Stimulated activated CD4-positive, alpha-beta T cell treated with anti-CD3 and anti-CD28 coated beads, Interleukin-4, amount 100 ng/mL, for 48 hours (primary cell): ENCODE results near the gene IQCB1.
"Not testable (repeated sequence)": the region's sequence is repeated elsewhere in the genome, so short reads cannot be mapped to it uniquely, and the experiment has no call there.

Experiments used
- DNase-seq, 2 donors: peaks; one replicate each; pipeline ENCODE4 v3.0.0-alpha.2; 2020; ENCODE audit warnings: low read depth in 2 of 2

The IQCB1 gene

DNA sequence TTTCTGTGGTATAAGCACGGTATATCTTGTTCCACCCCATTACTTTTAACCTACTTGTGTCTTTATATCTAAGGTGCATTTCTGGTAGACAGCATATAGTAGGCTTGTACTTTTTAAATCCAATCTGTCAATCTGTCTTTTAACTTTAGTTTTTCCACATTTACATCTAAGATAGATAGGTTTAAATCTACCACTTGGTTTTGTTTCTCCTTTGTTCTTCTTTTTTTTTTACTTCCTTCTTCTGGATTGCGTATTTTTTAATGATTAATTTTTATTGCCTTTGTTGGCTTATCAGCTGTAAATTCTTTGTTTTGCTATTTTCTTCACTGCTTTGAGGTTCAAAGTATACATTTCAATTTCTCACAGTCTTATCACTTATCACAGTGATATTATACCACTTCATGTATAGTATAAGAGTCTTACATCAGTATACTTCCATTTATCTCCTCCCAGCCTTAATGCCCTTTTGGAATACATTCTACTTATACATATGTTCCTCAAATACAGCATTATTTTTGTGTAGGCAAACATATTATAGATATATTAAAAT, 31.0 kb downstream of the IQCB1 start:
- DNase-seq = no peak

DNA sequence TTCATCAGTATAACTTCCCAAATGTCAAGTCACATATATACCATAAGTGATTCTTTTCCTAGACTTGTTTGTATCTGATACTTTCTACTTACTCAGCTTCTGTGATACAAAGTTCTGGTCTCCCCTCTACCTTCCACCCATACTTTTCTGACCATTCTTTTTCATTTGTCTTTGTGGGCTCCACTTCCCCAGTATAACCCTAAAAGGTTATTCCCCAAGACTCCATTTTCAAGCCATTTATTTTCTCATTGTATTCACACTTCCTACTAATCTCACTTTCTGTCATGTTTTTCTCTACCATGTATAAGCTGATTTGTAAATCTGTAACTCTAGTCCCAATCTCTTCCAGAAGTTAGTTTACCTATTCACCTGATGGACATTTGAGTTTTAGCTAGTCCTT, 34.0 kb downstream of the IQCB1 start:
- no peak for DNase-seq

GRCh38 chr3:121796970-121797369, 37.9 kb downstream of the IQCB1 start:
- DNase-seq = no peak

GRCh38 chr3:121794264-121794983, 40.4 kb downstream of the IQCB1 start:
- DNase-seq = no peak

DNA sequence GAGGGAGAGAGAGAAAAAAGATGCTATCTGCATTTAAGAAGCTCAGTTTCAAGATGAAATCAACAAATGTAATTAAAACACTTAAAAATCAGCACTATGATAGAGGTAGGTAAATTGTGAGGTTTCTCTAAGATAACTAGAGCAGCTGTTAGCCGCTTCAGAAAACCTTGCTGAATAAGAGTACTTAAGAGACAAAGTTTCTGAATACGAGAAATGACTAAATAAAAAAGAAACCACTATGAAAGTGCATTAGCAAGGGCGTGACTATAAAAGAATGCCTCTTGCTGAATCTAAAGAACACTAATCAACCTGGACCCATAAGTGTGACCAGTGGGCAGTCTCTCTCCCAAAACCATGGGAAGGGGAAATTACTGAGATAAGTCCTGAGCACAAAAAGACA, 41.8 kb downstream of the IQCB1 start:
- DNase-seq = no peak

- DNase-seq = no peak
Measured at GRCh38 chr3:121786485-121786884, 48.4 kb downstream of the IQCB1 start.

- not testable (repeated sequence) for DNase-seq
Measured at GRCh38 chr3:121782784-121783183, 52.1 kb downstream of the IQCB1 start.

- DNase-seq = no peak
Measured at GRCh38 chr3:121781611-121782010, 53.2 kb downstream of the IQCB1 start.

DNA sequence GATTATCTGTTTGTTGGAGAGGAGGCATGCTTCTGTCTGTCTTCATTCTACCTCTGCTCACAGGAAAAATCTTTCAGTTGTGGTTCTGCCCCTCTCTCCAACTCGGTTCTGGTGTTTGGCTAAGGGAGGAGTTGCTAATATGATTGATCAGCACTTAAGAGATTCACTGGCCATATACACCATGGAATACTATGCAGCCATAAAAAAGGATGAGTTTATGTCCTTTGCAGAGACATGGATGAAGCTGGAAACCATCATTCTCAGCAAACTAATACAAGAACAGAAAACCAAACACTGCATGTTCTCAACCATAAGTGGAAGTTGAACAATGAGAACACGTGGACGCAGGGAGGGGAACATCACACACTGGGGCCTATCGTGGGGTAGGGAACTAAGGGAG, 59.8 kb downstream of the IQCB1 start:
- DNase-seq = not testable (repeated sequence)

- no peak for DNase-seq
Measured at GRCh38 chr3:121769246-121769645, 65.6 kb downstream of the IQCB1 start.

GRCh38 chr3:121768452-121768851, 66.4 kb downstream of the IQCB1 start:
- no peak for DNase-seq

DNA sequence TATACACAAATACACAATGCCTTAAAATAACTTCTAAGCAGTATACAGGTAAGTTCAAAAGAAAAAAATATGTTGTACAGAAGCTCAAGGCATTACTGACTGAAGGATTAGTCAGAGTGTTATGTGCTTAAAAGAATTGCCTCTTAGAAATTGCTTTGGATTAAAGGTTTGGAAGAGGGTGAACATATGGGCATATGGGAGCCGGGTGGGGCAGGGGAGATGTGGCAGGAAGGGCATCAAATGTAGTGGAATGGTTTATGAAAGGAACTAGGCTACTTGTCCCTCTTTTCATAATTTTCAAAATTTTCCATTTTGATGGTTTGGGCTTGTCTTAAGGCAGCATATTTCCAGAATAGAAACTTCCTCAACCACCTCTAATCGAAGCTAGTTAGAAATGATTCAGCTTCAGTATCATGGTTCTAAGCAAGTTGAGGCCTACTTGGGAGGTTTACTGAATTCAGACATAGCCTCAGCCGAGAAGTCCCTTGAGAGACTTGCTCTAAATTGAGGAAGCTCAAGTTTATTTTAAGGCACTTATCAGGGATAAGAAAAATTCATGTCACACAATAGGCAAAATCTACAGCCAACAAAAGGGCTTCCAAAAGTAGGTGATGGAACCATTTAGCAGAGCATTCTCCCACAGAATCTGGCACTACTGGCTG, 75.2 kb downstream of the IQCB1 start:
- no peak for DNase-seq

GRCh38 chr3:121758727-121759450, 76.0 kb downstream of the IQCB1 start:
- no peak for DNase-seq

- DNase-seq = no peak
Measured at GRCh38 chr3:121757812-121758545, 76.9 kb downstream of the IQCB1 start.

- no peak for DNase-seq
Measured at GRCh38 chr3:121757087-121757811, 77.6 kb downstream of the IQCB1 start.

DNA sequence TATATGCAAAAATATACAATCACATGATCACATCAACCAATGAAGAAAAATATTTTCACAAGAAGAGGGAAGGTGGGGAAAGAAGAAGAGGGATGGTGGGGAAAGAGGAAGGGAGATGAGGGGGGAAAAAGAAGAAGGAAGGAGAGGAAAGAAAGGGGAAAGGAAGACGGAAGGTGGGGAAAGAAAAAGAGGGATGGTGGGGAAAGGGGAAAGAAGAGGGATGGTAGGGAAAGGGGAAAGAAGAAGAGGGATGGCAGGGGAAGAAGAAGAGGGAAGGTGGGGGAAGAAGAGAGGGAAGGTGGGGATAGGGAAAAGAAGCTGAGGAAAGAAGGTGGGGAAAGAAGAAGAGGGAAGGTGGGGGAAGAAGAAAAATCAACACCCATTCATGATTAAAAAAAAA, 82.1 kb downstream of the IQCB1 start:
- DNase-seq = no peak

GRCh38 chr3:121752261-121752660, 82.6 kb downstream of the IQCB1 start:
- no peak for DNase-seq

- DNase-seq = no peak
Measured at GRCh38 chr3:121750087-121750415, 84.8 kb downstream of the IQCB1 start.

DNA sequence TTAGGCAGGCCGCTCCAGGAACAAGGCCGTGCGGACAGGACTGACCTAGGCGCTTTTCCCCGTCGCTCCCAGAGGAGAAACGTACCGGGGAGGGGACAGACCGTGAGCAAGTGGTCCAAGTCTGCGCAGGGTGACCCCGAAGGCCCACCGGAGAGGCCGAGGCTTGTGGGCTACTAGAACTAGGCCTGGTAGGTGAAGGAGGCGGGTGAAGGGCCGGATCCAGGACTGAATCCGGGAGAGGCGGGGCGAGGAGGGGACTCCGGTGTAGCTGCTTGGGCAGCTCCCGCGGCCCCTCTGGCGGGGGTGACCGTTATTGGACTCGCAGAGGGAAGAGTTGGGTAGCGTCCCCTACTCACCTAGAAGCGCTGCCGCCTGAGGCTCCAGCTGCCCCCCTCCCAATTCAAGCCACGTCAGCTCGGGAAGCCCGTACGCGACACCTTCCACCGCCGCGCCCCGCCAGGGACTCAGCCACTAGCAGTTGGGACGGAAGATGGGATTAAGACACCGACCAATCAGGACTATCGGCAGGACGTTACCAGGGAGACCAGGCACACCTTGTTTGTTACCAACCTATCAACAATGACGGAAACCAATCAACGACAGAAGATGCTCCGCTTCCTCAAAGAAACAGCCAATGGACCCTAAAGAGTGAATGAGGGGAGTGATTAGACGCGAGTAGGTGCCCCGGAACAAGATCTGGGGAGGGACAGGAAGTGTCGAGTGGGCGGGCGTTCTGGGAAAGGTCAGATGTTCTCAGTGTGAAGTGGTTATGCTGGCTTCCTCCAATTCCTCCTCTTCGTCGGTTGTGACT, 85.4 kb downstream of the IQCB1 start, which contains the start of gene GOLGB1:
TSS of gene GOLGB1 (minus strand) at position 466 of the 811 bp plus-strand sequence. CDS start 18,770 bp downstream, outside the sequence.
- peak; percentile 83 to 91 for DNase-seq

GRCh38 chr3:121748680-121749275, 86.1 kb downstream of the IQCB1 start:
- no peak for DNase-seq
